GM19328 (cell line): Measurements from ENCODE around the gene PRDM10.
"Not testable (repeated sequence)": the region's sequence is repeated elsewhere in the genome, so short reads cannot be mapped to it uniquely, and the experiment has no call there.

Experiments used
- ATAC-seq: cut with Tn5 transposase; IDR thresholded peaks from one replicate; pipeline ENCODE4 v1.9.1; 2021; ENCODE audit warnings: mild to moderate bottlenecking, moderate library complexity; ENCODE audit not compliant: unreplicated experiment

The PRDM10 gene

DNA sequence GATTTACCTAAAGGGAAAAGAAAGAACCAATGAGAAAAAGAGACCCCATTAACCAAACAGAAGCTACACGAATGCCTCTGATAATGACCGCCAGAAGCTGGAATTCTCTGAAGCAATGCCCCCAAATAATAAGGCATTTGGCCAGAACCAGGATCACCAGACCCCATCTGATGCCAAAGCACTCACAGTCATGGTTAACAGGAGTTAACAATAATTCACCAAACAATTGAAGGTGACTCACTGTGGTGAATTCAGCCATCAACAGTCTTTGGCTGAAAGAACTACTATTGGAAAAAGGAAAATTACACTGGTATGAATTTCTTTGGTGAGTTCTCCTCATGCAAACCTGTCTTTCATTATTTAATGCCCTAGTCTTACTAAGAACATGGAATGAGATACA, 85.4 kb downstream of the PRDM10 start:
- no peak for ATAC-seq

DNA sequence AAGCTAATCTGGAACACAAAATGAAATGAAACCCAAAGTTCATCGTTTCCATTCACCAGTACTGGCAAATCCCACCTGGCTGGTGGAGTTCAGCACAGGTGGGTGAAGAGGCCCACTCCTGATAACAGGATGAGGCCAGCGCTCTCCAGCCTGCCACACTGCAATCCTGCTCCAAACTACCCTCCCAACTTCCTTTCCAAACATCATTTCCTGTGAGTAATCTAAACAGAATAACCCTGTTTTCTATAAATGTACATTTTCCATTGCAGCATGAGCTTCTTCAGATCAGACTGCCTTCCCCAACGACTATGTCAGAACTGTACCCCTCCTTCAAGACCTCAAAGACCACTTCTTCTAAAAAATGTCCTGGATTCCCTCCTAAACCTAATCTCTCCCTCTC, 91.3 kb downstream of the PRDM10 start:
- ATAC-seq = no peak

DNA sequence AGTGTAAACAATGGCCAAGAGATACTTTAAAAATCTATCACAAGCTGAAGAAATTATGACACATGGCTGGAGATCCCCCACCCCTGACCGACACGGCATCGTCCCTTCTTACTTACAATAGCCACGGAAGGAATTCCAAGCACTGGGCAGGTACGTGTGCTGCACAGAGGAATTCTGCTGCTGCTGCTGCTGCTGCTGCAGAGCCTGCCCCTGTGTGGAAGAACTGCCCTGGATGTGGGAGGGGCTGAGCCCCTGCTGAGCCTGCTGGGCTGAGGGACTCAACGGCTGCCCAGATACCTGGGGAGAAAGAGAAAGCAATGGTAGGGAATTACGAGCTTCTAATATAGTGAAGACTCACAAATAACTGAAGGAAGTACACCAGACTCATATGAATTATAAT, 92.3 kb downstream of the PRDM10 start:
- no peak for ATAC-seq

DNA sequence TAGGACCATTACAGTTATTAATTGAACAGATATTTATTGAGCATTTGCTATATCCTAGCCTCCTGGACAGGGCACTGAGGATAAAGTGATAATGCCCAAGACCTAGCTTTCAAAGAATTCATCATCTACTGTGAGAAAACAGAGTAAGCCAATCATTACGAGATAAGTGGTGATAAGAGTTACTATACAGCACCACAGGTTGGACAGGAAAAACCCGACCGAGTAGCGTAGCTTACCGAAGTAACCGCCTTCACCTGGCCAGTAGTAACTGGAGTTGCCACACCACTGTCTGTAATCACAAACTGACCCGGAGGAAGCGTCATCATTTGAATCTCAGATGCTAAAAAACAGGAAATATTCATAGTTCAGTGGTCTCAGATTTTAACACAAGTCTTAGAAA, 97.2 kb downstream of the PRDM10 start:
- ATAC-seq = no peak

DNA sequence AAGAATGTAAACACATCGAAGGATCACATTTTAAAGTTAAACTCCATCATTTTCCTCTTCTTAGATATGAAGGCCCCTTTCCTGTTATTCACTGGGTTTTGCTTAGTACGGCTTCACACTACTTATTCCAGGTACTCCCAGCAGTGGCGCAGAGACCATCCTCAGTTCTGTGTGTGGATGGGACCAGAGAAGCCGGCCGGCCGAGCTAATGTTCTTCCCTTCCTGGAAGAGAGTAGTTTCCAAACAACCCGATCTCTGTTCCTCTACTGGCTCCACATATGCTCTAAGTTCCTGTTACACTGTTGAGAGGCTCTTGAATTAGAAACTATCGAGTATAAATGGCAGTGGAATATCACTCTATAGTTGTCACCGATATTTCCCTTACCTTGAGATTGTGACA, 106.6 kb downstream of the PRDM10 start:
- ATAC-seq = no peak

DNA sequence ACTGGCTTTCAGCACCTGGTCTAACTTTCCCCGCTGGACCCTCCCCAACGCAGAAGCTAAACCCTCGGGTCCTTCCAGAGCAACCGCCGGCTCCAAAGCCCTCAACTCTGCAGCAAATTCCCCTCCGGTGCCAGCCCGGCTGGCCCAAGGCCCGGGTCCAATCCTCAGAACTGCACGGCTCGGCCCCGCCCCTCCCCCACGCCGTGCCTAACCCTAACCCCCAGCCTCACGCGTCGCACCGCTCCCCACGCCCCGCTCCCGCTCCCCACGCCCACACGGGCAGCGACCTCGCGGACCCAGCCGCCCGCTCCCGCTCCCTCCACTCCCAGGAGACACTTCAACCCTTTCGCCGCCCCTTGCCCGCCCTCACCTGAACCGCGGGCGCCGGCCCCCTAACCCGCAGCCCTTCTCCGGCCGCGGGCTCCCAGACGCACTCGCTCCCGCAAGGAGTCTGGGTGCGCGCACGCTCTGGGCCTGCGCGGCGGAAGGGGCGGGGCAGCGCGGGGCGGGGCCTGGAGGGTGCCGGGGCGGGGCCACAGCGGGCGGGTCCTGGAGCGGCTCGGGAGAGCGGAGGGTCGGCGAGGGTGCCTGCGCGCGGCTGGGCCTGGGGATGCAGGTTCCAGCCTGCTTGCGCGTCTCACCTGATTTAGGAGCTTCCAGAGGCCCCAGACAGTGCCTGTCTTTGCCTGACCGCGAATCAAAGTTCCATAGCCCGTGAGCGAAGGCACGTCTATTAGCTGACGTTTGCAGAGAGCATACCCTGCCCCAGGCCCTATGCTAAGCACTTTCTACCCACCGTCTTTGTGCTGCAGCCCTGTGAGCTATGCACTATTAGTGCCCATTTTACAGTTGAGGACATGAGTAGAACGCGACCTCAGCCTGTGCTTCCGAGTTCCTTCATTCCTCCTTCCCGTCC, 107.3 kb downstream of the PRDM10 start, which contains the start of gene NFRKB:
Gene NFRKB (minus strand): TSS at position 453 of the 916 bp plus-strand sequence. CDS start 2,729 bp downstream, outside the sequence.
- peak; percentile 97 for ATAC-seq

DNA sequence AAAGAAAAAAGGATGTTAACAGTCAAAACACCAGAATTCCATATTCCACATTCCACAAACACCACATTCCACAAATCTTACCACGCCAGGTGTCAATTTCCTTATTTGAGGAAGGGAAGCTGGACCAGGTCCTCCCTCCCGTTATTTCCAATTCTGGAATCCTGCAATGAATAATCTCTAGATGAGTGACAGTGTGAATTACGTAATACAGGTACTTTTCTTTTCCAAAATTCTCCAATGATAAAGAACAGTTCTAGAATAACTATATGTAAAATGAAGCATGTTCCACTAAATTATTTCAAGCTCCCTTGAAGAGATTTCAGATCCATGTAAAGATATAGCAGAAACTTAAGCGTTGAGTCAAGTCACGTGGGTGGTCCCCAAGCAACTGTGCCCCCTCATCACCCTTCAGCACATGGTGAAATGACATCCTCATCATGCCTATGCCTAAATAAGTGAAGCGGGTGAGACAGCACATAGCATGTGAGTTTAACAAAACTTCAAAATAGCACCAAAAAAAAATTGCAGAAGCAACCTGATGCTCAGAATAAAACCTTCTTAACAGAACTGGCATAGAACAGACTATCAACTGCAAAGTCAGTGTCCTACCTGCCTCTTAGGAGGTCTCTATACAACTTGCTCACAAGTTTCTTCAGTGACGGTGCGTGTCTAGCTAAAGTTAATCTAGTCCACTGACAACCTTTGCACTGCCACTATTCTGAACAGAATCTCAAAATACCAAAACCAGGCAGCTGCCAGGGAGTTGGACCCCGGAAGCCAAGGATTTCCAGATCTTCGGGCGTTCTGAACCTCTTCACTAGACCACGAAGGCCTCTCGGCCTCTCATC, 108.1 kb downstream of the PRDM10 start:
- peak; percentile 14 for ATAC-seq

DNA sequence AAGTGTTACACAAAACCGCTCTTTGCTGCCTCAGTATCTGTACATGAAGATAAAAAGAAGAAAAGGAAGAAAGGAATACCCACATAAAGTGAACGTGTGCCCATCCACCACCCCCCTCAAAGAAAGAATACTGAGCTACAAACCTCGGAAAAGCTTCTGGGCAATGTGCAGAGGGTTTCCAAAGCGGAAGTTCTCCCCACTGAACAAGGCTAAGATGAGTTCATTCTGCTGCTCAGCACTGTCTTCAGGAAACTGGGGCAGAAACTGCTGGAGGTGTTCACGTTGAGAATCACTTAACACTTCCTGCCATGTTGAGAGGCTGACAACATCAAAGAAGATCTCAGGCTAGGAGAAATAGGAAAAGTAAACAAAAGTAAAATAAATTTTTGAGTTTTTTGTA, 114.2 kb downstream of the PRDM10 start:
- no peak for ATAC-seq

DNA sequence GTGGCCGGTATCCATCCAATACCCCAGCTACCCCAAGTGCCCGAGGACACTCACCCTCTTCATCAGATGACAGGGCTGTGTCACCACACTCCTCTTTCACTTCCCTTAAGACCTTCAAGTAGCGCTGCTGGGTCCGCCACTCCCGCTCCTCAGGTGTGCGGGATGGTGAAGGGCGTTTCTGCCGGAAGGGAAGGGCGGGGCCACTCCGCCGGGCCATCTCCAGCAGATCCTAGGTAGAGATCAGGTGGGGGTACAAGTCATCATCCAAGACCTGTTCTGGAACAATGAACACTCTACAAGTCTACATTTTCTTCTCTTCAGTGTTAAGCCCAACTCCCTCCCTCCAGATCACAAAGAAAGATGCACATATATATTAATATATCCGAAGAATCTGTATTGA, 117.3 kb downstream of the PRDM10 start:
- ATAC-seq = no peak

DNA sequence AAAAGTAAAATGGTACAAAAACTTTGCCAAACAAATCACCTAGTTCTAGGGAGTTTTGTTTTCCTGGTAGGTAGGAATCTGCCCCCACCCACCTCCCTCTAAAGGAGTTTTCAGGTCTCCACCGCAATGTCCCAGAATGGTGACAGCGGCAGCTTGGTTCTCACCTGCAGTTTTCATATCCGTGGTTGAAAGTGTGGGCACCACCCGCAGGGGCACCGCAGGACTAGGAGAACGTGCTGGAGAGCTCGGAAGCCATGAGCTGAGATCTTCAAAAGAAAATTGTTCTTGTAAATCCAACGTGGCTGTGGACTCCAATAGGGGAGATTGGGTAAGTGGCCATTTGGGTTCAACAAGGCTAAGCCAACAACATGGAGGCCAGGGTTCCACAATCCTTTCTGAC, 118.1 kb downstream of the PRDM10 start:
- no peak for ATAC-seq

DNA sequence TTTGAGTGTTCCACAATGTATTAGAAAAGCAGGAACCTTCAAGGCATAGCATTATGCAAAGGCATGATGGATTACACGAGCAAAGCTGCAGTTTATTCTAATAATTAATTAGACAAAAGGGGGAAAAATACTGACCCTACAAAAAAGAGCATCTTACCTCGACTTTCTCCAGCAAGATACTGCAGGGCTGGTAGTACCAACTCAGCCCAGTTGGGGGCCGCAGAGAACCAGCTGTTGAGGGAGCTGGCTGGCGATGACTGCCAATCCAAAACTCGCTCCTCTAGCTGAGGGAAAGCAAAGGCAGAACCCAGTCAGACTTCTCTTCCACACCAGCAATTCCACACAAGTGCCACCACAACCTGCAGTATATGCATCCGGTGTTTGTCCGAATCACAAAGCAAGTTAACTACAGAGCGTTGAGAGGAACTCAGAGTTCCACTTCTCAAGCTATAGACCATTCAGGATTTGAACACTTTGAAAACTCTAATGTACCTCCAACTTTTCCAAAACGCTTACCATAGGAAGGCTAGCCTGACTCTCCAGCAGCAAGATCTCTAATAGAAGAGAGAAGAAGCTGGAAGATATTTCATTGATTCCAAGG, 121.0 kb downstream of the PRDM10 start:
- peak; percentile 51 for ATAC-seq

DNA sequence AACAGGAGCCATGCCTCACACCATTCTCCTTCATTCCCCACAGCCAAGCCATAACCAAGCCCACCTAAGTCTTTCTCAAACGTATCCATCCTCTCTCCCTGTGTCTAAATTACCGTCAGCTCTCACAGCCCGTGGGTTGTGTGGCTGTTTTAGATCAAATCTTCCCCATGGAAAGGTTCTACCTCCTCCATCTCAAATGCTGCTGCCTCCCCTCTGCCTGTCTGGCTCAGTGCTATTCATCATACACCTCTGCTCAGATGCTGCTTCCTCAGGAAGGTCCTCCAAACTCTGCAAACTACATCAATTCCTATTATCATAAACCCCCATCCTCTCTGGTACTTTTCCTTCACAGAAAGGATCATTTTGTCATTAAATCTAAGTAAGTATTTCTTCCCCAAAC, 122.3 kb downstream of the PRDM10 start:
- ATAC-seq = no peak

DNA sequence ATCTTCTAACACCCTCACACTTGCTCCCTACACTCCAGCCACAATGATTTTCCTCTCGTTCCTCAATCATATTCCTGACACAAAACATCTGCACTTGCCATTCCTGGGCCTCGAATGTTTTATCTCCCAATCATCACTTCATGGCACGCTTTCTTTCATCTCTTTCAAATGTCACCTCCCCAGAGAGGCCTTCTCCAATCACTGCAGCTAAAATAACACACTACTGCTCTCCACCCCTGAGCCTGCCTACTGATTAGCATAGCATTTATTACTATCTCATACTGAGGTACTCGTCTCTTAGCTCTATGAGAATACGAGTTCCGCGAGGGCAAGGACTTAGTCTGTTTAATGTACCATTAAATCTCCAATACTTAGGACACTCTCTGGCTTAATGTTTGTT, 130.7 kb downstream of the PRDM10 start:
- ATAC-seq = no peak

DNA sequence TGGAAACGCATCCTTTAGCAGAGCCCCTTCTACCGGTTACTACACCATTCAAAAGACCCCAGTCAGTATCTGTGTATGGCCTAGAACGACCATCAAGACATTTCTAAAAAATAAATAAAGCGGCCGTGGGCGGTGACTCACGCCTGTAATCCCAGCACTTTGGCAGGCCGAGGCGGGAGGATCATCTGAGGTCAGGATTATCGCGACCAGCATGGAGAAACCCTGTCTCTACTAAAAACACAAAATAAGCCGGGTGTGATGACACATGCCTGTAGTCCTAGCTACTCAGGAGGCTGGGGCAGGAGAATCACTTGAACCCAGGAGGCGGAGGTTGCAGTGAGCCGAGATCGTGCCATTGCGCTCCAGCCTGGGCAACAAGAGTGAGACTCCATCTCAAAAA, 134.0 kb downstream of the PRDM10 start:
- not testable (repeated sequence) for ATAC-seq

DNA sequence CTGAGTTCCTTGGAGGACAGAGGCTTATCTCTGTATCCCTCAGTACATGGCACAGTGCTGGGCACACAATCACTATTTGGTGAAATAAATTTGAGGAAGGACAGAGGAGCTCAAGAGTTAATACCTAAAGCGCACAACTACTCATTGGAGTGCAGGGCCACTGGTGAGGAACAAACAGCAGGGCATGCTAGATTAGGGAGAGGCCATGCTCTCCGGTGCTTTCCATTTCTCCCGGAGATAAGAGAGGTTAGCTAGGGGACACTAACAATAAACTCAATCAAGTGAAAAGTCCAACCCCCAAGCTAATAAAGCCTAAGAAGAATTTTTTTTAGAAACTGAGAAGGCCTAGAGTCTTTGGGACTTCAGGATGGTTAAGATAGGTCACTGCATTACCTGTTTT, 136.3 kb downstream of the PRDM10 start:
- no peak for ATAC-seq

DNA sequence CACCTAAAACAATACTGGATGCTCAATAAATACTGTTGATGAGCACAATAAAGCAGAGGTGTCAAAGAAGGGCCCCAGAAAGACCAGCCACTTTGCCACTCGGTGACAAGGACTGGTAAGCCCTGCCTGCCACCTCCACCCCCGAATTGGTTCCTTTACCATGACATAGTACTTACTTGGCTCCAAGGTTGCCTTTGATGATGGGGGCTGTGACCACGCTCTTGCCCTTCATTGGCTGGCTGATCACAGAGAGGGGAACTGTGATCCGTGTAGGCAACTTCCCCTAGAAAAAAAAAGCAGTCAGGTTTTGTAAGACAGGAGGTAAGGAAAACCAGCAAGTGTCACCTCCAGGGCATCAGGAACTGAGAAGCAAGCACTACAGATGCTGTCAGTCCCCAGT, 136.9 kb downstream of the PRDM10 start:
- no peak for ATAC-seq

DNA sequence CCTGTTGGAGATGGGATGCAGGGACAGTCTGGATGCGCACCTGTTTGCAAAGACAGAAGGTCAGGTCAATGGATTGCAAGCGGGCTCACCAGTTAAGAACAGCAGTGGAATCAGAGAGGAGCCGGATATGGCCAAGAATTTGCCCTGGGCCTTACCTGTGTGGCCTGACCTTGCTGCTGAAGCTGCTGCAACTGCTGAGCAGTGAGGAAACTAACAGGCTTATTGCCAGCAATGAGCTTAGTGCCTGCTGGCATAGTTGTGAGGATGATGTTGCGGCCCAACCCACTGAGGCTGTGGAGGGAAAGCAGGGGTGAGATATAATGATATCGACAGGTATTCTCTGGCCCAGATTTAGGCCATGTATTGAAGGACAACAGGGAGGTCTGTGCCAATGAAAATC, 137.8 kb downstream of the PRDM10 start:
- ATAC-seq = no peak

DNA sequence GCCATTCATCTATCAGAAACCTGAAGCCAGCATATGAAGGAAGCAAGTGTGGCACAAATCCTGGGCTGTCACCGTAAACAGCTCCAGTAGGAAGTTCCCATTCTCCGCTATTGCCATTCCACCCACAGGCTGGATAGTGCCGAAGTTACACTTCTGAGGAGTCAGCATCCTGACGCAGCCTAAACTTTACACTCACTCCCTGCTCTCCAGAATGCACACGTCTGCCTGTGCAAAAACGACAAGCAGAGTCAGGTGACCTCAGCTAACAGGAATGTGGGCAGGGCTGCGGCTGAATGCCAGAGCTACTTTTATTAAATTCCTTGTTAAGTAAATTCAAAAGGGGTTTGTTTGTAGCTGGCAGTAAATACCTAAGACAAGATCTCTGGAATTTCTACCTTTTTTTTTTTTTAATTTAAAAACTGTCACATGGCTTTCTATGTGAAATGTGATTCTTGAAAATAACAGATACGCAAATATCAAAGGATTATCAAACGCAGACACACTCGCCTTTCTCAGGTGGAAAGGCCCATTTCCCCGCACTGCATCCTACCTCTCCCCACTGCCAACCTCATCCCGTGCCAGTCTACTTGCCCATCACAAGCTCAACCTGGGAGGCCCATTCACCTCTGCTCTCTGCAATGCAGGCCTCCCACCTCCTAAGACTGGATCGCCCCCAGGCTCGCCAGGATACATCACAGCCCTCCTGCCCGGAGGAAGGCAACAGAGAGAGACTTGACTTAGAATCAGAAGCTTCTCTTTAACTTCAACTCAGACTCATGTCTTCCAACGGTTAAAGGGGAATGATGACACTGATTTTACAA, 140.7 kb downstream of the PRDM10 start:
- no peak for ATAC-seq

DNA sequence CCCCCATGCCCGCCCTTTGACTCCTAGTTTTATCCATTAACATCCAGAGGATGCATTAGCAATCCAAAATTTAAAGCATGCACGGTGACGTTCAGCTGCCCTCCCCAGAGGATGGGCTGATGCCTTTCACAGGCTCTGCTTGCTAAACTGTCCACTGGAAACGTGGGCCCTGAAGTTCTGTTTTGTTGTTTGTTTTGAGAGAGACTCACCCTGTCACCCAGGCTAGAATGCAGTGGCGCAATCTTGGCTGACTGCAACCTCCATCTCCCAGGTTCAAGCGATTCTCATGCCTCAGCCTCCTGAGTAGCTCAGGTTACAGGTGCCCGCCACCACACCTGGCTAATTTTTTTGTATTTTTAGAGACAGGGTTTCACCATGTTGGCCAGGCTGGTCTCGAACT, 146.6 kb downstream of the PRDM10 start:
- ATAC-seq = no peak

DNA sequence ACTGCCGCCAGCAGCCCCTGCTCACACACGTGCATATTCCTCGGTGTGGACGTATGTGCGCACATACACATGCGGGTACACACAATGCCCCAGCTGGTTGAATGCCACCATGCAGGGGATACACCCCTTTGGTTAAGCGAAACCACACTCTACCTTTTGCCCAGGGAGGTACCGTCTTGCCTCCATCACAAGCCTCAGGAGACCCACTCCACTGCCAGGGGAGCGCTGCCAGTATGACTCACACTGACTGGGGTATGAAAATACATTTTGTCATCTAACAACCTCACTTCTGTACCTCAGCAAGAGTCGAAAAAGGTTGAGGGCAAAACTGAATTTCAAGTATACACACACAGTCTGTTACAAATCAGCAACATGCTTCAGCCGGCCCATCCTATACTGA, 147.5 kb downstream of the PRDM10 start:
- ATAC-seq = no peak
